GM18499 (cell line): ENCODE measurements around the gene COL25A1.

ENCODE experiments used
- ATAC-seq: cut with Tn5 transposase; IDR thresholded peaks from one replicate; pipeline ENCODE4 v1.9.1; 2021; ENCODE audit warnings: moderate number of reproducible peaks; ENCODE audit not compliant: insufficient read depth, unreplicated experiment

The COL25A1 gene

GRCh38 chr4:109229028-109229427, 73.4 kb downstream of the COL25A1 start:
- ATAC-seq, result no peak

GRCh38 chr4:109218288-109218687, 84.2 kb downstream of the COL25A1 start:
- ATAC-seq, result no peak

- ATAC-seq, result no peak
These were observed 86.3 kb downstream of the COL25A1 start for GRCh38 chr4:109216085-109216696.

GRCh38 chr4:109215506-109215905, 87.0 kb downstream of the COL25A1 start:
- no peak for ATAC-seq

- no peak for ATAC-seq
These were observed 87.7 kb downstream of the COL25A1 start for GRCh38 chr4:109214622-109215301.

- ATAC-seq, result no peak
These were observed 89.4 kb downstream of the COL25A1 start for GRCh38 chr4:109213056-109213455.

GRCh38 chr4:109211671-109212070, 90.8 kb downstream of the COL25A1 start:
- no peak for ATAC-seq

- no peak for ATAC-seq
These were observed 92.8 kb downstream of the COL25A1 start for GRCh38 chr4:109209647-109210046.

- no peak for ATAC-seq
These were observed 94.6 kb downstream of the COL25A1 start for GRCh38 chr4:109207898-109208297.

GRCh38 chr4:109207061-109207460, 95.4 kb downstream of the COL25A1 start:
- no peak for ATAC-seq

GRCh38 chr4:109206620-109207019, 95.8 kb downstream of the COL25A1 start:
- ATAC-seq, result no peak

GRCh38 chr4:109205186-109205585, 97.3 kb downstream of the COL25A1 start:
- ATAC-seq, result no peak

- no peak for ATAC-seq
These were observed 102.9 kb downstream of the COL25A1 start for GRCh38 chr4:109199585-109199984.

- no peak for ATAC-seq
These were observed 106.8 kb downstream of the COL25A1 start for GRCh38 chr4:109195646-109196045.

GRCh38 chr4:109191216-109191615, 111.2 kb downstream of the COL25A1 start:
- no peak for ATAC-seq

- ATAC-seq, result no peak
These were observed 116.0 kb downstream of the COL25A1 start for GRCh38 chr4:109186458-109186945.

- ATAC-seq, result no peak
These were observed 116.5 kb downstream of the COL25A1 start for GRCh38 chr4:109185951-109186350.

GRCh38 chr4:109185548-109185947, 116.9 kb downstream of the COL25A1 start:
- ATAC-seq, result no peak

GRCh38 chr4:109184491-109184961, 117.9 kb downstream of the COL25A1 start:
- no peak for ATAC-seq

GRCh38 chr4:109183931-109184490, 118.4 kb downstream of the COL25A1 start:
- no peak for ATAC-seq

- ATAC-seq, result no peak
These were observed 119.8 kb downstream of the COL25A1 start for GRCh38 chr4:109182696-109183095.
